T-helper 2 cell treated with Interferon-gamma antibody and Interleukin-4, amounts not matched to agents 5 μg/mL and 100 μg/mL, for 36 hours (primary cell): Measurements from ENCODE around the gene GARRE1.

ENCODE experiments used
- DNase-seq: peaks from one replicate; pipeline ENCODE4 v3.0.0; 2021; ENCODE audit warnings: low spot score
- H3K27ac Mint-ChIP-seq: one replicate; pipeline ENCODE4 v1.8.0; 2021; ENCODE audit warnings: mild to moderate bottlenecking, mixed read lengths
- H3K27me3 Mint-ChIP-seq: one replicate; pipeline ENCODE4 v1.8.0; 2021; ENCODE audit warnings: low read depth, mixed read lengths
- H3K36me3 Mint-ChIP-seq: one replicate; pipeline ENCODE4 v1.8.0; 2021; ENCODE audit warnings: low read depth, mixed read lengths
- H3K4me1 Mint-ChIP-seq: one replicate; pipeline ENCODE4 v1.8.0; 2021; ENCODE audit warnings: low read depth, mixed read lengths
- H3K4me3 Mint-ChIP-seq: one replicate; pipeline ENCODE4 v1.8.0; 2022; ENCODE audit warnings: mild to moderate bottlenecking, moderate library complexity, mixed read lengths
- H3K9me3 Mint-ChIP-seq: one replicate; pipeline ENCODE4 v1.8.0; 2021; ENCODE audit warnings: mixed read lengths

Gene GARRE1

GRCh38 chr19:34259367-34260095 is 5.2 kb downstream of the GARRE1 start:
- H3K27ac Mint-ChIP-seq, result no peak overlapping the region
- H3K9me3 Mint-ChIP-seq, result no peaks in the 10 kb centered on the region
- peaks cover 5% of the 10 kb centered on the region for H3K4me1 Mint-ChIP-seq
- H3K27me3 Mint-ChIP-seq, result peaks cover 8% of the 10 kb centered on the region
- no peaks in the 10 kb centered on the region for H3K36me3 Mint-ChIP-seq
- no peak overlapping the region for H3K4me3 Mint-ChIP-seq
- DNase-seq, result no peak

GRCh38 chr19:34260771-34261173 is 6.4 kb downstream of the GARRE1 start:
- no peaks in the 10 kb centered on the region for H3K36me3 Mint-ChIP-seq
- no peak overlapping the region for H3K27ac Mint-ChIP-seq
- H3K4me3 Mint-ChIP-seq, result no peak overlapping the region
- peaks cover 3% of the 10 kb centered on the region for H3K4me1 Mint-ChIP-seq
- peaks cover 3% of the 10 kb centered on the region for H3K27me3 Mint-ChIP-seq
- DNase-seq, result no peak
- no peaks in the 10 kb centered on the region for H3K9me3 Mint-ChIP-seq

- no peak overlapping the region for H3K27ac Mint-ChIP-seq
- H3K4me1 Mint-ChIP-seq, result peaks cover 3% of the 10 kb centered on the region
- no peak overlapping the region for H3K4me3 Mint-ChIP-seq
- peaks cover 3% of the 10 kb centered on the region for H3K27me3 Mint-ChIP-seq
- H3K9me3 Mint-ChIP-seq, result no peaks in the 10 kb centered on the region
- DNase-seq, result no peak
- no peaks in the 10 kb centered on the region for H3K36me3 Mint-ChIP-seq
These were observed 7.2 kb downstream of the GARRE1 start for GRCh38 chr19:34261334-34262109.

GRCh38 chr19:34263745-34264237 is 9.4 kb downstream of the GARRE1 start:
- no peak for DNase-seq
- no peak overlapping the region for H3K4me3 Mint-ChIP-seq
- no peak overlapping the region for H3K27ac Mint-ChIP-seq
- H3K36me3 Mint-ChIP-seq, result peaks cover under 1% of the 10 kb centered on the region
- peaks cover 7% of the 10 kb centered on the region for H3K27me3 Mint-ChIP-seq
- no peaks in the 10 kb centered on the region for H3K9me3 Mint-ChIP-seq
- peaks cover 4% of the 10 kb centered on the region for H3K4me1 Mint-ChIP-seq

- Mint-ChIP-seq H3K9me3 (no peaks in the 10 kb centered on the region), H3K27me3 (peaks cover 8% of the 10 kb centered on the region), H3K27ac (no peak overlapping the region), H3K4me3 (no peak overlapping the region), H3K4me1 (peaks cover 12% of the 10 kb centered on the region), H3K36me3 (peaks cover 1% of the 10 kb centered on the region)
- DNase-seq, result no peak
These were observed 10.9 kb downstream of the GARRE1 start for GRCh38 chr19:34265221-34265650.

- Mint-ChIP-seq H3K4me1 (peaks cover 17% of the 10 kb centered on the region), H3K4me3 (no peak overlapping the region), H3K36me3 (peaks cover 1% of the 10 kb centered on the region), H3K9me3 (no peaks in the 10 kb centered on the region), H3K27me3 (peaks cover 11% of the 10 kb centered on the region), H3K27ac (no peak overlapping the region)
- no peak for DNase-seq
These were observed 14.7 kb downstream of the GARRE1 start for GRCh38 chr19:34269081-34269480.

- H3K36me3 Mint-ChIP-seq, result peaks cover 1% of the 10 kb centered on the region
- H3K4me3 Mint-ChIP-seq, result peak overlapping the region; percentile 29
- no peaks in the 10 kb centered on the region for H3K9me3 Mint-ChIP-seq
- no peak for DNase-seq
- H3K27ac Mint-ChIP-seq, result no peak overlapping the region
- peaks cover 15% of the 10 kb centered on the region for H3K27me3 Mint-ChIP-seq
- H3K4me1 Mint-ChIP-seq, result peaks cover 17% of the 10 kb centered on the region
These were observed 15.1 kb downstream of the GARRE1 start for GRCh38 chr19:34269489-34269888.

GRCh38 chr19:34269968-34270621 is 15.7 kb downstream of the GARRE1 start:
- peaks cover 1% of the 10 kb centered on the region for H3K36me3 Mint-ChIP-seq
- peak; percentile 44 for DNase-seq
- H3K9me3 Mint-ChIP-seq, result no peaks in the 10 kb centered on the region
- no peak overlapping the region for H3K27ac Mint-ChIP-seq
- H3K4me3 Mint-ChIP-seq, result peak overlapping the region; percentile 29
- H3K4me1 Mint-ChIP-seq, result peaks cover 17% of the 10 kb centered on the region
- H3K27me3 Mint-ChIP-seq, result peaks cover 16% of the 10 kb centered on the region

- Mint-ChIP-seq H3K4me3 (no peak overlapping the region), H3K27ac (no peak overlapping the region), H3K36me3 (peaks cover 1% of the 10 kb centered on the region), H3K9me3 (peaks cover 4% of the 10 kb centered on the region), H3K27me3 (peaks cover 14% of the 10 kb centered on the region), H3K4me1 (peaks cover 15% of the 10 kb centered on the region)
- DNase-seq, result no peak
These were observed 18.8 kb downstream of the GARRE1 start for GRCh38 chr19:34273121-34273520.

- H3K9me3 Mint-ChIP-seq, result peaks cover 4% of the 10 kb centered on the region
These were observed 20.0 kb downstream of the GARRE1 start for GRCh38 chr19:34274284-34274826.

GRCh38 chr19:34274827-34275625 is 20.7 kb downstream of the GARRE1 start:
- no peaks in the 10 kb centered on the region for H3K36me3 Mint-ChIP-seq
- peaks cover 8% of the 10 kb centered on the region for H3K27me3 Mint-ChIP-seq
- H3K4me1 Mint-ChIP-seq, result peaks cover 8% of the 10 kb centered on the region
- DNase-seq, result no peak
- H3K9me3 Mint-ChIP-seq, result peaks cover 4% of the 10 kb centered on the region
- H3K27ac Mint-ChIP-seq, result no peak overlapping the region
- no peak overlapping the region for H3K4me3 Mint-ChIP-seq

More at GRCh38 chr19:34274284-34274826, 20.0 kb downstream of the GARRE1 start:
- no peak for DNase-seq
- peaks cover 13% of the 10 kb centered on the region for H3K4me1 Mint-ChIP-seq
- H3K36me3 Mint-ChIP-seq, result no peaks in the 10 kb centered on the region
- no peak overlapping the region for H3K27ac Mint-ChIP-seq
- H3K4me3 Mint-ChIP-seq, result no peak overlapping the region
- peaks cover 8% of the 10 kb centered on the region for H3K27me3 Mint-ChIP-seq

- H3K4me1 Mint-ChIP-seq, result peaks cover 1% of the 10 kb centered on the region
These were observed 21.4 kb downstream of the GARRE1 start for GRCh38 chr19:34275705-34276104.

GRCh38 chr19:34276614-34277013 is 22.3 kb downstream of the GARRE1 start:
- no peak for DNase-seq
- H3K27me3 Mint-ChIP-seq, result peaks cover 8% of the 10 kb centered on the region
- no peaks in the 10 kb centered on the region for H3K4me1 Mint-ChIP-seq
- H3K4me3 Mint-ChIP-seq, result no peak overlapping the region
- H3K36me3 Mint-ChIP-seq, result no peaks in the 10 kb centered on the region
- peaks cover 4% of the 10 kb centered on the region for H3K9me3 Mint-ChIP-seq
- H3K27ac Mint-ChIP-seq, result no peak overlapping the region

More at GRCh38 chr19:34275705-34276104, 21.4 kb downstream of the GARRE1 start:
- peaks cover 8% of the 10 kb centered on the region for H3K27me3 Mint-ChIP-seq
- no peak overlapping the region for H3K4me3 Mint-ChIP-seq
- no peak for DNase-seq
- H3K9me3 Mint-ChIP-seq, result peaks cover 4% of the 10 kb centered on the region
- no peak overlapping the region for H3K27ac Mint-ChIP-seq
- no peaks in the 10 kb centered on the region for H3K36me3 Mint-ChIP-seq
